GM10266 (cell line): ENCODE data around the gene ATRNL1.

Experiments used
- DNase-seq: peaks from one replicate; pipeline ENCODE4 v3.0.0; 2012; ENCODE audit errors: extremely low spot score
- TF ChIP-seq, protein P1 (sequence below): IDR thresholded peaks from 2 replicates; pipeline ENCODE4 v1.5.1; 2012; ENCODE audit warnings: mild to moderate bottlenecking, low read depth; ENCODE audit not compliant: control insufficient read depth, insufficient read depth; ENCODE audit errors: missing control alignments

ATRNL1 gene

DNA sequence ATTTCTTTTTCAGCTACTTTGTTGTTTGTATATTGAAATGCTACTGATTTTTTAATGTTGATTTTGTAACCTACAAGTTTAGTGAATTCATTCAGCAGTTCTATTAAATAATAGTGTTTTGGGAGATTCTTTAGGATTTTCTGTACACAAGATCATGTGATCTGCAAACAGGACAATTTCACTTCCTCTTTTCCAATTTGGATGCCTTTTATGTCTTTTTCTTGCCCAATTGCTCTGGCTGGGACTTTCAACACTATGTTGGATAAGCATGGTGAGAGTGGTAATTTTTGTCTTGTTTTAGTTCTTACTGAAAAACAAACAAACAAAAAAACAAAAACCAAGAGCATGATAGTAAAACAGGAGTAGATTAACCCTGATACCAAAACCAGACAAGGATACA is 316.2 kb downstream of the ATRNL1 start:
- TF ChIP-seq, protein P1, sequence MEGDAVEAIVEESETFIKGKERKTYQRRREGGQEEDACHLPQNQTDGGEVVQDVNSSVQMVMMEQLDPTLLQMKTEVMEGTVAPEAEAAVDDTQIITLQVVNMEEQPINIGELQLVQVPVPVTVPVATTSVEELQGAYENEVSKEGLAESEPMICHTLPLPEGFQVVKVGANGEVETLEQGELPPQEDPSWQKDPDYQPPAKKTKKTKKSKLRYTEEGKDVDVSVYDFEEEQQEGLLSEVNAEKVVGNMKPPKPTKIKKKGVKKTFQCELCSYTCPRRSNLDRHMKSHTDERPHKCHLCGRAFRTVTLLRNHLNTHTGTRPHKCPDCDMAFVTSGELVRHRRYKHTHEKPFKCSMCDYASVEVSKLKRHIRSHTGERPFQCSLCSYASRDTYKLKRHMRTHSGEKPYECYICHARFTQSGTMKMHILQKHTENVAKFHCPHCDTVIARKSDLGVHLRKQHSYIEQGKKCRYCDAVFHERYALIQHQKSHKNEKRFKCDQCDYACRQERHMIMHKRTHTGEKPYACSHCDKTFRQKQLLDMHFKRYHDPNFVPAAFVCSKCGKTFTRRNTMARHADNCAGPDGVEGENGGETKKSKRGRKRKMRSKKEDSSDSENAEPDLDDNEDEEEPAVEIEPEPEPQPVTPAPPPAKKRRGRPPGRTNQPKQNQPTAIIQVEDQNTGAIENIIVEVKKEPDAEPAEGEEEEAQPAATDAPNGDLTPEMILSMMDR: no peak
- DNase-seq: no peak

DNA sequence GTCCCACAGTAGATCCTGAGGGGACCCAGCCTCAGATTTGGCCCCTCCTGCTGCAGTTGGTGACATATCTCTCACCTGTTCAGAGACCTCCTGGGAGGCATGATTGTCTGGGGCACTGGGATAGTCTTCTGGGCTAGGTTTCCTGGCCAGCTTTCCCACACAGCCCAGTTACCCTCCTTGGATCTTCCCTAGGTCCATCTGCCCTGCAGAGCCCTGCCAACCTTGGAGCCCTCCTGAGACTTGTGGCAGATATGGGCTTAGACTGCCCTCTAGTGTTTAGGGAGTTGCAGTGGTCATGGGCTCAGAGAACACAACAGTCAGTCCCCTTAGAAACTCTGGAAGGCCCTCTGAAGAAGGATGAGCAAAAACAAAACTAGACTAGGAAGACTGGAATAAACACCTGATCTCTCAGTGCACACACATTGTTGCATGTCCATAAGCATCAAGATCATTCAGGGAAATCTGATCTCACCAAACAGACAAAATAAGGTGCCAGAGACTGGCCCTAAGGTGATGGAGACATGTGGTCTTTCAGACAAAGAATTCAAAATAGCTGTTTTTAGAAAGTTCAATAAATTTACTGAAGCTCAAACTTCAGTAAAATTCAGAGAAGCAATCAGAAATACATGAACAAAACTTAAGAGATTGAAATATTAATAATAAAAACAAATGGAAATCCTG is 324.6 kb downstream of the ATRNL1 start:
- TF ChIP-seq, protein P1: peak; percentile 69
- DNase-seq: peak; percentile 54

DNA sequence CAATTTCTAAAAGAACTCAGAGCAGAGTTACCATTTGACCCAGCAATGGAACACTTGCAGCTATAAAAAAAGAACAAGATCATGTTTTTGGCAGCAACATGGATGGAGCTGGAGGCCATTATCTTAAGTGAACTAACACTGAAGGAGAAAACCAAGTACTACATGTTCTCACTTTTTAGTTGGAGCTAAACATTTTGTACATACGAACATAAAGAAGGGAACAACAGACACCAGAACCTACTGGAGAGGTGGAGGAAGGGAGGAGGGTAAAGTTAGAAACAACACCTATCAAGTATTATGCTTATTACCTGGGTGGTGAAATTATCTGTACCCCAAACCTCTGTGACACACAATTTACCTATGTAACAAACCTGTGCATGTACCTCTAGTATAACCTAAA is 329.5 kb downstream of the ATRNL1 start:
- DNase-seq: no peak
- TF ChIP-seq, protein P1: no peak

DNA sequence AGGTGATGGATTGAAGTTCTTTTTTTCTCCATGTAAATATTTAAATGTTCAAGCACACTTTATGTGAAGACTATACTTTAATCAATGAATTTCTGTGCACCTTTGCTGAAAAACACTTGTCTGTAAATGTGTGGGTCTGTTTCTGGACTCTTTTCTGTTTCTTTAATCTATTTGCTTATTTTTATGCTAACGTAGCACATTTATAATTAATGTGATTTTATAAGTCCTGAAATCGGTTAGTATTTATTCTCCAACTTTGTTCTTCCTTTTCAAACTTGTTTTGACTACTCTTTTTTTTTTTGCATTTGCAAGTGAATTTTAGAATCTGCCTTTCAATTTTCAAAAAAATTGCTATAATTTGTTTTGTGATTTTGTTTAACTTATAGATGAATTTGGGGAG is 334.4 kb downstream of the ATRNL1 start:
- TF ChIP-seq, protein P1: no peak
- DNase-seq: no peak

DNA sequence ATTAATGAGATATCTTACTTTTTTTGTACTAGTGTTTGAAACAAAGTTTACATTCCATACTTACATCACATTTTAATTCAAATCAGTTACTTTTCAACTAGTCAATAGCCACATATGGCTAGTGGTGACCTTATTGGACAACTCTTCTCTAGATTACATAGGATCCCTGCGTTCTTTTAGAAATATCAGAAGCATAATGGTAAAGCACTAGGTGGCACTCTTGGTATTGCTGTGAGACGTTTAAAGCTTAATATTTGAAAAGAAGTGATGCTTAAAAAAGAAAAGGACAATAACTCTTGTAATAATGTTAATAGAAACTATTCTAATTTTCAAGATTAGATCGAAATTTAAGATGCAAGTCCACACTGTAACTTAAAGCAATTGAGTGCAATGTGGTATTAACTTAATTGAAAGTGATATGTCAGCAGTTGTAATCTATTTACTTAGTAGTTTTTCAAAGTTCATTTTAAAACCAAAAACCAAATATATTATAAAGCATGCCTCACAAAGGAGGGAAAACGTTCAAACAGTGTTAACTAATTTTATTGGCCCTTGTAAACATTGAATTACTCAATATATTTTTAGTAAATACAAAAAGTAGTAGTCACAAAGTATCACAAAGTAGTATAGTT is 339.1 kb downstream of the ATRNL1 start:
- TF ChIP-seq, protein P1: peak; percentile 19
- DNase-seq: no peak

DNA sequence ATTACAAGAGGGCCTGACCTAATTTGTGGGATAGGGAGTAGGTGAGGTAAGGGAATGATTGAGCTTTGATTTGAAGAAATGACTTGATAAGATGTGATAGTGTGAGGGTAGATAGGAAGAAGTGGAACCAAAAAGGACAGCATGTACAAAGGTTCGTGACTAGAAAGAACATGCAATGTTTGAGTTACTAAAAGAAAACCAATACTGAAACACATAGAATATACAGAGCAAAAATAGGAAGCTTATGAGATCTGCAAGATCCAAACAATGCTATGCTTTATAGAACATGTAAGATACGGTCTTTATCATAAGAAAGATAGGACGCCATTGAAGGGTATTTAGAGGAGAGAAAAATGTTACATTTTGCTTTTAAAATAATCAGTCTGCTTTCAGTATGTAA is 343.8 kb downstream of the ATRNL1 start:
- TF ChIP-seq, protein P1: no peak
- DNase-seq: no peak

DNA sequence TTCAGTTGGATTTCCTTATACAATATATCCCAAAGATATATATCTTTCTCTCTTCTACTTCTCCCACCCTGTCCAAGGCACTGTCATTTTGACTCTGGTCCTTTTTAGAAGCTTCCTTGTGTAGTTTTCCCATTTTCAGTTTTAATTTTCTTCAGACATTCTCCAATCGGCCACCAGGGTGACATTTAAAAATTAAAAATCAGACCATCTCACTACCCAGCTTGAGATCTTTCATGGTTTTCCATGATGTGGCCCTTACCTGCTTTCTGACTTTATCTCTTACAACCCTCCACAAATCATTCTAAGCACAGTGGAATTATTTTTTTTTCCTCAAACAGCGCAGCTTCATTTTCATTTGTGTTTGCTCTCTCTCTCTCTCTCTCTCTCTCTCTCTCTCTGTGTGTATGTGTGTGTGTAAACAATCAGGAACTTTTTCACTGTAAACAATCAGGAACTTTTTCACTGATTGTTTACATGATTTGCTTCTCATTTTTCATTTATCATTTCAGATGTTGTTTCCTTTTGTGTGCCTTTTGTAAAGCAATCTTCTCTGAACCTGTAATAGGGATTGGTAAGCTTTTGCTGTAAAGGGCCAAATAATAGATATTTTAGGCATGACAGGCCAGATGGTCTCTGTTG is 348.9 kb downstream of the ATRNL1 start:
- TF ChIP-seq, protein P1: no peak
- DNase-seq: no peak
